A673 (cell line): ENCODE results near the gene NFKB1. TPM values are rescaled to one million over a fixed set of nuclear protein-coding genes. Genes with fewer than 3 reads are reported as not detected.

Source experiments
- BruUV-seq: library from RNA; stranded (reverse); fragments of 400-500 nt; replicated peaks from 2 replicates; lab custom pipeline; 2021; lab: Mats Ljungman, UMichigan
- CTCF ChIA-PET: fragments of 300-600 bp; sonication (Branson Sonifier 250); formaldehyde crosslinking; loops from one replicate; lab custom pipeline; 2022; ENCODE audit warnings: antibody characterized with exemption; lab: Charles Lee
- POLR2A ChIA-PET: fragments of 300-600 bp; sonication (Branson Sonifier 250); formaldehyde crosslinking; loops from one replicate; lab custom pipeline; 2022; ENCODE audit warnings: antibody characterized with exemption; ENCODE audit not compliant: low non-redundant PET; lab: Charles Lee
- DNase-seq: peaks from one replicate; pipeline ENCODE4 v3.0.0-alpha.2; 2015; ENCODE audit warnings: low spot score
- H3K27ac ChIP-seq: fragments of 200-600 bp; sonication (generic); 2 replicates; pipeline ENCODE4 v1.5.1; 2016; ENCODE audit warnings: mixed run types, low read depth, mild to moderate bottlenecking, mixed read lengths, antibody characterized with exemption, low read length; ENCODE audit not compliant: poor library complexity, severe bottlenecking
- H3K27me3 ChIP-seq: fragments of 200-600 bp; sonication (generic); replicated peaks from 2 replicates; pipeline ENCODE4 v1.6.1; 2017; ENCODE audit warnings: mixed run types, low read depth, mild to moderate bottlenecking, mixed read lengths, antibody characterized with exemption, low read length; ENCODE audit not compliant: insufficient read depth, poor library complexity
- H3K36me3 ChIP-seq: fragments of 200-600 bp; sonication (generic); 2 replicates; pipeline ENCODE4 v1.6.1; 2016; ENCODE audit warnings: mixed run types, mild to moderate bottlenecking, mixed read lengths, antibody characterized with exemption, low read length; ENCODE audit not compliant: insufficient read depth, poor library complexity, severe bottlenecking
- H3K4me1 ChIP-seq: fragments of 200-600 bp; sonication (generic); 2 replicates; pipeline ENCODE4 v1.6.1; 2017; ENCODE audit warnings: mixed run types, mild to moderate bottlenecking, mixed read lengths, antibody characterized with exemption, low read length; ENCODE audit not compliant: insufficient read depth, poor library complexity, severe bottlenecking
- H3K4me3 ChIP-seq: fragments of 200-600 bp; sonication (generic); 2 replicates; pipeline ENCODE4 v1.5.1; 2016; ENCODE audit warnings: low read depth, mixed run types, mild to moderate bottlenecking, mixed read lengths, low read length; ENCODE audit not compliant: poor library complexity, severe bottlenecking
- H3K9me3 ChIP-seq: fragments of 200-600 bp; sonication (generic); 2 replicates; pipeline ENCODE4 v1.6.1; 2016; ENCODE audit warnings: mixed run types, low read depth, mild to moderate bottlenecking, mixed read lengths, antibody characterized with exemption, low read length; ENCODE audit not compliant: poor library complexity, severe bottlenecking
- CTCF ChIP-seq: fragments of 300-800, 200-600 bp; sonication (generic); conservative IDR thresholded peaks from 2 replicates; pipeline ENCODE4 v1.5.1; 2017; ENCODE audit warnings: low read depth, mild to moderate bottlenecking, antibody characterized with exemption, low read length, moderate library complexity, mixed read lengths
- EZH2 ChIP-seq: fragments of 200-600 bp; sonication (generic); IDR thresholded peaks from 2 replicates; pipeline ENCODE4 v1.6.1; 2017; ENCODE audit warnings: borderline replicate concordance, low read depth, mild to moderate bottlenecking, mixed read lengths, antibody characterized with exemption, low read length; ENCODE audit not compliant: poor library complexity, severe bottlenecking
- intact Hi-C: fragments of 100-400 bp; cut with micrococcal nuclease; formaldehyde crosslinking; loops from one replicate; pipeline ENCODE4 v1.10.0; 2022; ENCODE audit not compliant: unreplicated experiment
- total RNA-seq: library from RNA; stranded (reverse); gene quantifications from 2 replicates; pipeline ENCODE4 v1.2.3, GENCODE V29; 2021

Gene NFKB1
- total RNA-seq, 1 experiment from 2014 or later, result 26.1 TPM

- TF ChIP-seq EZH2 (no peak), CTCF (no peak)
- ChIA-PET POLR2A (interaction anchor here (0.6 kb wide), 1 partner anchor 186 kb away, joined by 13 read pairs; no protein-coding TSS in a partner anchor), CTCF (no interaction called here)
- peaks cover 3% of the 10 kb centered on the region for H3K36me3 ChIP-seq
- BruUV-seq, result no TSS peak
- intact Hi-C loops, result no loop called here
- DNase-seq, result no peak
- H3K4me1 ChIP-seq, result no peaks in the 10 kb centered on the region
- H3K4me3 ChIP-seq, result no peak overlapping the region
- no peak overlapping the region for H3K27ac ChIP-seq
- no peaks in the 10 kb centered on the region for H3K9me3 ChIP-seq
- no peaks in the 10 kb centered on the region for H3K27me3 ChIP-seq
These were observed 105.1 kb downstream of the NFKB1 start for GRCh38 chr4:102606261-102606660.

GRCh38 chr4:102606846-102607450, 105.8 kb downstream of the NFKB1 start:
- no peak for DNase-seq
- intact Hi-C loops, result no loop called here
- Histone ChIP-seq H3K27me3 (no peaks in the 10 kb centered on the region), H3K4me1 (no peaks in the 10 kb centered on the region), H3K36me3 (peaks cover 5% of the 10 kb centered on the region), H3K4me3 (no peak overlapping the region), H3K27ac (no peak overlapping the region), H3K9me3 (no peaks in the 10 kb centered on the region)
- BruUV-seq, result no TSS peak
- TF ChIP-seq CTCF (no peak), EZH2 (no peak)
- ChIA-PET POLR2A (interaction anchor here (0.6 kb wide), 1 partner anchor 187 kb away, joined by 13 read pairs; no protein-coding TSS in a partner anchor), CTCF (no interaction called here)

GRCh38 chr4:102608190-102608589, 107.0 kb downstream of the NFKB1 start:
- intact Hi-C loops, result no loop called here
- no peak for TF ChIP-seq EZH2
- no peak for TF ChIP-seq CTCF
- H3K4me3 ChIP-seq, result no peak overlapping the region
- BruUV-seq, result no TSS peak
- no peaks in the 10 kb centered on the region for H3K27me3 ChIP-seq
- CTCF ChIA-PET, result no interaction called here
- H3K36me3 ChIP-seq, result peaks cover 5% of the 10 kb centered on the region
- no peaks in the 10 kb centered on the region for H3K9me3 ChIP-seq
- H3K27ac ChIP-seq, result no peak overlapping the region
- DNase-seq, result no peak
- POLR2A ChIA-PET, result no interaction called here
- H3K4me1 ChIP-seq, result no peaks in the 10 kb centered on the region
